Stimulated activated CD8-positive, alpha-beta memory T cell treated with anti-CD3 and anti-CD28 coated beads, Interleukin-12 subunit alpha, Interleukin-12 subunit beta, amount 100 ng/mL, for 24 hours (primary cell): ENCODE data around the gene USP47.

ENCODE experiments used
- DNase-seq: peaks from one replicate; pipeline ENCODE4 v3.0.0-alpha.2; 2020; ENCODE audit errors: extremely low read depth

Gene USP47

DNA sequence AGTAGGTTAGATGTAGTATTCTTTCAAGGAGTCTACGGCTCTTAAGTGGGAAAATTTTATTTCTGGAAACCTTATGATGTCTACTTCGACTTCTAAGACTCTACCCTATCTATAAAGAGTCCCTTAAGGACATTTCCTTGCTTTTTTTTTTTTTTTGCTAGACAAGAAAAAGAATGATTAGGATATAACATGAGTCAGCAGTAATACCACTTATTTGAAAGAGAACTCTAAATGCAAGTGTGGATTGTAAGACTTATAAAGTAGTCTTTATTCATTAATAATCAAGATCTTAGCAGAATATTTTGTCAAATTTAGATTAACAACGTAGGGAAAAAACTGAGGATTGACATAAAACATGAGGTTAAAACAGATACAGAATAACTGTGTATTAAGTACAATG lies 95.7 kb downstream of the USP47 start:
- no peak for DNase-seq

DNA sequence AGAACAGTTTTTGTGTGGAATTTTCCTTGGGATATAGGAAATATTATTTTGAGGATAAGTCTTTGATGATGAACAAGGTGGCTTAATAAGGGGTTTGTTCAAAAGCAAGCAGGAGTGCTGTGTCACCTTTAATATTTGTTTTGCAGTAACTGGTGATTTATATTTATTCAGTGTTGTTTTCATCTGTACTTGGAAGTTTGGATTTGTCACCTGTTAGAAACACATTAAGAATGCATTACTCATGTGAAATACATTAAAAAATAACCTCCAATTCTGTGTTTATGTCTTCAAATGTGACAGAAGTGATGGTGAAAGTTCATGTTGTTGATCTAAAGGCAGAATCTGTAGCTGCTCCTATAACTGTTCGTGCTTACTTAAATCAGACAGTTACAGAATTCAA lies 96.2 kb downstream of the USP47 start:
- DNase-seq = no peak

DNA sequence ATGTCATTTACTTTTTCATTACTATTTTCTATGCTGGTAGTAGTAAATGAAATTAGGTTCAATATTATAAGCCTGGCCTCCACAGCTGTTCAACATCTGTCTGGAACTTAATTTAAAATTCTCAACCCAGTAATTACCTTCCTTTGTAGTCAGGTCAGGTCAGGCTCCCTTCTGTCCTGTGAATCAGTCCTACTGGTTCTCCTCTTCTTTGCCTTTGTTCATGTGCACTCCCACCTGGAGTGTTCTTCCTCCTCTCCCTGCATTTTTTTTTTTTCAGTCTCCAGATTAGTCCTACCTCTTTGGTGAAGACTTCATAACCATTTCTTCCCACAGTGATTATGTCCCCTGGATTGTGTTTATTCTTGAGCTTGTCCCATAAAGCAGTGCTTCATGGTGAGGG lies 98.8 kb downstream of the USP47 start:
- no peak for DNase-seq

DNA sequence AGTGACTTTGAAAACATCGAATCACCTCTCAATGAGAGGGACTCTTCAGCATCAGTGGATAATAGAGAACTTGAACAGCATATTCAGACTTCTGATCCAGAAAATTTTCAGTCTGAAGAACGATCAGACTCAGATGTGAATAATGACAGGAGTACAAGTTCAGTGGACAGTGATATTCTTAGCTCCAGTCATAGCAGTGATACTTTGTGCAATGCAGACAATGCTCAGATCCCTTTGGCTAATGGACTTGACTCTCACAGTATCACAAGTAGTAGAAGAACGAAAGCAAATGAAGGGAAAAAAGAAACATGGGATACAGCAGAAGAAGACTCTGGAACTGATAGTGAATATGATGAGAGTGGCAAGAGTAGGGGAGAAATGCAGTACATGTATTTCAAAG lies 100.9 kb downstream of the USP47 start:
- DNase-seq = no peak

DNA sequence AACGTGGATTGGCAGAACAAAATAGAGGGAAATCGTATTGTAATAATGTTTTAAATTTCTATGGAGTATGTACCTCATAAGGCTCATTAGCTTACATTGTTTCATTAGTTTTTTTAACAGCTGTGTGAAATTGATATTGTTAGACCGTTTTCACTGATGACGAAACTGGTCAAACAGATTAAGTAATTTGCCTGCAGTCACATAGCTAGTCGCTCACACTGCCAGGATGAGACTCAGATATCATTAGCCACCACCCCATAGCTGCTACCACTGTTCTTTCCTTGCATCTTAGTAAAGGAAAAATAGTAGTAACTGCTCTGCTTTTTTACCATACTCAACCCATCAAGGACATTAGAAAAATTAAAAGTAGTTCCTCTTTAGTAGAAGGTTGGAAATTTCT lies 102.7 kb downstream of the USP47 start:
- DNase-seq = no peak

DNA sequence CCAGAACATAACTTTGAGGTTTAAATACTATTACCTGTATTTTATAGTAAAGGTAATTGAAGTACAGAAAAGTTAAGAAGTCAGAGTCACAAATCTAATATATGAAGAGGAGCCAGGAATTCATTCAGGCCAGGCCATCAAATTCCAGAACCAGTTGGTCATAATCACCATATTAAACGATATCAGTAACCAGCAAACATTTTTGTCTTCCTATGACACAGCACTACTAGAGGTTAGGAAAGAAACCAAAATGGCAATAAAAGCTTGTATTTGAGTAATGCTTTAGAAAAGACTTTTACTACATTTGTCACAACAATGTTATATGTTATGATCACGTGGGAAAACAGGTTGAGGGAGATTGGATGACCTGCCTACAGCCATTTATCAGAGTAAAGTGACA lies 104.4 kb downstream of the USP47 start:
- DNase-seq = no peak

DNA sequence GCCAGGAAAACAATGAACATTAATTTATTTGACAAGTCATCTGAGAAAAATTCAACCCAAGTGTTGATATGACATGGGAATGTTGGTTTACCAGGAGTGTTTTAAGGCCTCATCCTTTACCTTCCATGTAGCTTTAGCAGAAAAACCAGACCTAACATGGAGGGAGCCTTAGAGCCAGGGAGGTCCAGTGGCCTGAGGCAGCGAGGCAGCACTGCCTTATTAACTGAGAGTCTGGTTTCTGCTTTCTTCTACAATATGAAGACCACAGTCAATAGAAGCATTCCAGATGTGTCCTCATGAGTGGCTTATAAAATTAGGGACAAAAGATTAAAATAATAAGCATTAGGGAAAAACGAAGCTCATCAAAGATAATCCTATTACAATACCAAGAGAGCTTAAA lies 105.1 kb downstream of the USP47 start:
- DNase-seq = no peak

DNA sequence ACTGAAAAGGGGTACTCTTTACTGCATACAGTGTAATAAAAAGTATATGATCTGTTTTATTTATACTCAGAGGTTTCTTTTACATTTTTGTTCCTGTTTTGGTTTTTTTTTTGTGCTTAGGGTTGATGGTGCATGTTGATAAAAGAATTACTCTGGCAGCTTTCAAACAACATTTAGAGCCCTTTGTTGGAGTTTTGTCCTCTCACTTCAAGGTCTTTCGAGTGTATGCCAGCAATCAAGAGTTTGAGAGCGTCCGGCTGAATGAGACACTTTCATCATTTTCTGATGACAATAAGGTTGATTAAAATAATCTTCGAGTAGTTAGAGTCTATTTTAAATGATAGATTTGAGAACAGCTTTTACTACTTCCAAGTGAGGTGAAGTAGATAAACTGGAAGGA lies 106.1 kb downstream of the USP47 start:
- no peak for DNase-seq

DNA sequence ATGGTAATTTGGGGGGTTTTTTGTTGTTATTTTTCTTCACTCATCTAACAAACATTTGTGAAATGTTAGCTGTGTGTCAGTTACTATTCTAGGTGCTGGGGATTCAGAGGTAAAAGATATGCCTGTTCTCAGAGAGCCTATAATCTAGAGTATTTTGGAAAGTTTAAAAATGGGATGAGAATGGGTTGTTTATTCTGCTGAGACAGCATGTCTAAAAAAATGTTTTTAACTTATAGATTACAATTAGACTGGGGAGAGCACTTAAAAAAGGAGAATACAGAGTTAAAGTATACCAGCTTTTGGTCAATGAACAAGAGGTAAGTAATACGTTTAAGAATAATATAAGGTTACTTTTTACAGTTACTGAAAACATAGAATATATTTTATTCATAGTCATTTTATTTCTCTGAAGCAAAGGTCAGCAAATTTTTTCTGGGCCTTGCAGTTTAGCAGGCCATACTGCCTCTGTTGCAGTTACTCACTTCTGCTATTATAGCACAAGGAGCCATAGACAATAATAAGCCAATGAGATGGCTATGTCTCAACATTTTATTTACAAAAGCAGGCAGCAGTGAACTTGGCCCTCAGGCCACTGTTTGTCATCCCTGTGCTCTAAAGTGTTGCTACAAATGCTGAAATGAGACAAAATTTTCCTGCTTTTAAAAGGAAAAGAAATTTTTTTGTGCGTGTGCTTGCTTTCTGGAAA lies 106.6 kb downstream of the USP47 start:
- no peak for DNase-seq

DNA sequence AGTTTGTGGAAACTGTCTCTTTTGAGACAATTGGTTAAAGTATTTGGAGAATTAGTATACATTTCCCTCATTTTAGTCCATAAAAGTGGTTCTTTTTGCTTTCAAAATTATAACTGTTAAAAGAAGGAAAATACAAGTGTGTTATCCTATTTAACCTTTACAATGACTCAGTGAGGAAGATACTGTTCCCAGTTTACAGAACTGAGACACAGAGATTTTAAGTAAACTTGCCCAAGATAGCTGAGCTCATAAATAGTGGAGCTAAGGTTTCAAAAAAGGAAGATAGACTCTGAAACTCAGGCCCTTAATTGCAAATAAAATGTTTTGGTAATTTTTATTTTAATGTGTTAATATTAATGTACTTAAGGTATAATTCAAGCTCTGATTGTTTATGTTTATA lies 107.7 kb downstream of the USP47 start:
- DNase-seq = no peak

DNA sequence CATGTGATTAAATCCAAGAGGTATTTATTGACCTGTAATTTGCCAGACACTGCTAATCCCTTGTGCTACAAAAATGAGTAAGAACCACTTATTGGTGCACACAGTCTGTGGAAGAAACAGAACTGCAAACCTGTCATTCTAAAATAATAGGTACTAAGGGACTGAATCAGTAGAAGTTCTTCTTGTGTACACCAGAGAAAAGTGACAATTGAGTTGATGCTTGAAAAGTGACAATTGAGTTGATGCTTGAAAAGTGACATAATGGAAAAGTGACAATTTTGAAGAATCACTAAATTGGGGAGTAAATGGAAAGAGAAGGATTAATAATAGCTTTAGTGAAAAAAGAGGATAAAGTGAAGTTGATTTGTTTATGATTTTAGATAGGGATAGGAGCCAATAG lies 110.3 kb downstream of the USP47 start:
- no peak for DNase-seq

DNA sequence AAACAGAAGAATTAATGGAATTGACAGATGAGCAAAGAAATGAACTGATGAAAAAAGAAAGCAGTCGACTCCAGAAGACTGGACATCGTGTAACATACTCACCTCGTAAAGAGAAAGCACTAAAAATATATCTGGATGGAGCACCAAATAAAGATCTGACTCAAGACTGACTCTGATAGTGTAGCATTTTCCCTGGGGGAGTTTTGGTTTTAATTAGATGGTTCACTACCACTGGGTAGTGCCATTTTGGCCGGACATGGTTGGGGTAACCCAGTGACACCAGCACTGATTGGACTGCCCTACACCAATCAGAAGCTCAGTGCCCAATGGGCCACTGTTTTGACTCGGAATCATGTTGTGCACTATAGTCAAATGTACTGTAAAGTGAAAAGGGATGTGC lies 114.2 kb downstream of the USP47 start:
- DNase-seq = no peak

DNA sequence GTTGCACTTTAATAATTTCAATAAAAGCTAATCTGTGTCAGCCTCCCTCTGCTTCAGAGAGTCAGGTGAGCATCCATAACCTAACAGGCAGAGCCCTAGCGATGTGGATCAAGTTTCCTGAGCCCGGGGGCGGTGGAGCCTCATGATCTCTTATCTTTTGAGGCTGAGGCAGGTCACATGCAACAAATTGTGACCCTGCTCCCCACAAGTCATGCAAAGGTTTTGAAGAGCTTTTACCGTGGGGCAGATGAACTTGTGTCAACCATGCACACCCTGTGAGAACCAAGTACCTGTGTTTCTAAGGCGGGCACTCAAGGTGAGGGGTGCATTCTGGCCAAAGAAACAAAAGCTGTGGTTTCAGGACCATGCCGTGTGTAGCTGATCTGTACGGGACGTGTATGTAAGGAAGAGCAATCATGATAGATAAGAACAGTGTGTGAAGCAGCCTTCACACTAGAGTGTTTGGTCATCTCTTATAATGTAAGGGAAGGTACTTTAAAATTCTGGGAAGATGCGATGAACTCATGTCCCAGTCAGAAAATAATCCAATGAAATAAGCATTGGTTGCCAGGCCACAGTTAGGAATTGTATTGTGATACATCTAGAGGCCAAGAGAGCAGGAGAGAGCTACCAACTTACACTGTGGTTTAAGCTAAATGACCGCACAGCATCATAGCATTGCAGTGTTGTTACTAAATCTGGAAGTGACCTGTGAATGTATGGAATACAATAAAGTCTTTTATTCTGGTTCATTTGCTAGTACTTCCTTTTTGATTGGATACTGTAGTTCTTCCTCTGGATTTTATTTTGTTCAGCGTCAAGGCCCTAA lies 116.8 kb downstream of the USP47 start:
- DNase-seq = no peak

DNA sequence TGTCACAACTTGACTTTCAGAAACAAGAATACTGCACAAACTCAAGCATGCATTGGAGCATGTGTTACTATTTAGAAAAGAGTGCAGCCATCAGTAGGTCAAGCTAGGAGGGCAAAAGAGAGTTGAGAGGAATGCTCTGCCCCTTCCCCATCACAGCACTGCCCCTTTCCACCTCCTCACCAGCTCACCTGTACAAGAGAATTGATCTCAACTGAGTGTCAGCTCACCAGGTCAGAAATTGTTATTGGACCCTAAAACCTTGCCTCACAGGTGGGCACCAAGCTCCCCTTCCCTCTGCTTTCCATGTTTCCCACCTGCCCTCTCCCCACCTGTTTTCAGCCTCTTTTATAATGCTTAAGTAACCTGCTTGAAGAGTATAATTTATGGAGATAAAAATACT lies 117.8 kb downstream of the USP47 start:
- DNase-seq = no peak

DNA sequence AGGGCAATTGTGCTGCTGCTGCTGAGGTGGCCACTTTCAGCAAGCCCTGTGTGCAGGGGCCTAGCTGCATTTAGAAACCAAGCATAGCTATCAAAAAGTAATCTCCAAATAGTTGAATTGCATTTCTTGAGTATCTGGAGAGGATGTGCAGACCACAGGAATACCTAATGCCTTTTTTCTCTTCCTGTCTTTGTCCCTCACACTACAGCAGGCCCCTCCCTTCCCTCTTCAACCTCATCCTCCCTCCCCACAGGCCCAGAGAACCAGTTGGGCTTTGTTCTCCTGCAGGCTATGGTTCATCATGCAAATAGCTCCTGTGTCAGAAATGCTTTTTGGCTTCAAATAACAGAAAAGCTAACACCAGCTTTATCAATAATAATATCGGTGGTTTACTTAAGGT lies 118.9 kb downstream of the USP47 start:
- no peak for DNase-seq

DNA sequence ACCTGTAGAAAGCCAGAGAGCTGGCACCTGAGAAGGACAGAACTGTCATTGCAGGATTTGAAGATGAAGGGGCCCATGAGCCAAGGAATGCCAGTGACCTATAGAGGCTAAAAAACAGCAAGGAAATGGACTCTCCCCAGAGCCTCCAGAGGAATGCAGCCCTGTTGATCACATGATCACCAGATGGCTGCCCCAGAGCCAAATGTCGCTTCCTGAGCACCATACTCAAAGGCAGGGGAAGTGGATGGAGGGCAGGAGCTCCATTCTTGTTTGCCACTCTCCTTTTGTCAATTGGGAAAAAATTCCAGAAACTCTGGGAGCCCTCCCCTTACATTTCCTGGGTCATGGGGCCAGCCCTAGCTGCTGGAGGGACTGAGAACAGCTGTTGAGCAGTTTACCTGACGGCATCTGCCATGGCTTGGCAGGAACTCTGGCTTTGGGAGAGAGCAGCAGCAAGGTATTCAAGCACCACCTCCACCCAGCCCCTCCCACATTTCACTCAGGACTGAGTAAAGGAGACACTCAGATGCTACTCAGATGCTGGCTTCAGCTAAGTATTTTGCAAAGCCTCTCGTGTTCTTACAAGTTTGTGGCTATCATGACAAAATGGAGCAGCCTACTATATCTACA lies 119.7 kb downstream of the USP47 start:
- no peak for DNase-seq

DNA sequence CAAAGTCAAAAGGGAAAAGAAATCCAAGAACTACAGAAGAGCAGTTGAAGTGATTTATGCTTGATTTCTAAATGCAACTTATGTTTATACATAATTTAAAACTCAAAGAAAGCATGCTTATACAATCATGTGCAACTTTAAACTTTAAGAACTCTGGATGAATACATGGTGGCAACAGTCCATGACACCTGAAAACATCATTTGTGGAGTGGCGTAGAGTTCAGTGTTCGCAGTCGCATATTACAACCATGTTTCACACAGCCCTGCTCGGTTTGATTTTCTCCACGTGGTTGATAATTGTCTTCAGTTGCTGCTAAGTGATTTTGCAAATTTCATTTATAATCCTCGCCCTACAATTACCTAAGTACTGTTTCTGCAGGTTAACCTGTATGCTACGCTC lies 121.3 kb downstream of the USP47 start:
- DNase-seq = no peak

DNA sequence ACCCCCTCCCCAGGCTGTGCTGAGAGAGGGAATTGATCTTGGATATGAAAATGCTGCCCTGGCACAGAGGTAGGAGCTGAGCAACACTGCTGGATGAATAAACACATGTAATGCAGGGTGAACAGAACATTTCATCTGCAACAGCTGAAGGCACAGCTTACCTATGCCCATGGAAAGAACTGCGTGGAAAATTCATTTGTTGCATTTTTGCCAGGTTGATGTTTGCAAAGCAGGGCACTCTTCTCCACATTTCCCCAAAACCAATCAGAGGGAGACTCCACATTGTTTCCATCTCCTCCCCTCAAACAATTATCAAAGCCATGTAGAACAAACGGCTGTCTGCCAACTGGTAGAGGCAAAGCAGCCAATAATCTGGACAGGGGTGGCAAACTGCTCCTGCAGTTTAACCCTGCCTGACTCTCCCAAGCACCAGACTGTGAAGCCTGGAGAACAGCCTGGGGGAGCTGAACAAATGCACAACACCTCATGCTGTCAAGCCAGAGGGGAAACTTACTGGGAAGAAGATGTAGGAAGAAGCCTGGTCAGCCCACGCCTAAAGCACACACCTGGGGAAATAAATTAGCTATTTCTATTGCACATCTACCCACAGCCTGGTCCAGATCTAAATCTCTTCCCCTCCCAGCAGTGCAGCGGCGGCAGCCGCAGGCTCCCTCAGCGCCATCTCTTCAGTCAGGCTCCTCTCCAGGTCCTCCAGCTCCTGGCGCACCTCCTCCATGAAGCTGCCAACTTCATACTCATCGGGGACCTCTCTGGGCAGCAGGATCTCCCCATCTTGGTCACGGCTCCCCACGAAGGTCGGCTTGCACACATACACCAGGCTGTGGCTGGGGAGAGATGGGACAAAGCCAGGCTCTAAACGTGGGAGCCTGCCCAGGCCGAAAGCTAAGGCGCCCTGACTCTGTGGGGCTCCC lies 122.3 kb downstream of the USP47 start:
- no peak for DNase-seq

DNA sequence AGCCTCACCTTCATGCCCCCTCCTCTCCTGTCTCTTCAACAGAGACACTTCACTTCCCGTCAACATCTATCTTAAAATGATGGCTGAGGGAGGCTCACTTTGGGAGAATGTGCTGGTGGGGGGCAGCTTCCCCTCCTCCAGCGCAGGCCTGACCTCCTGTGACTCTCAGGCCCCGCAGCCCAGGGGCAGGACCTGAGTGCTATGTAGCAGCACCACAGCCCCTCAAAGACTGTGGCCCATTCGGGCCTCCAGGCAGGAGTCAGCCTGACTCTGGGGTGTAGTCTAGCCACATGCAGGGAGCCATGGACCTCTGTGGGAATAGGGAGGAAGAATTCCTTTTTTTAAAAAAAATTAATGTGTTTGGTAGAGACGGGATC lies 123.0 kb downstream of the USP47 start:
- DNase-seq = no peak

DNA sequence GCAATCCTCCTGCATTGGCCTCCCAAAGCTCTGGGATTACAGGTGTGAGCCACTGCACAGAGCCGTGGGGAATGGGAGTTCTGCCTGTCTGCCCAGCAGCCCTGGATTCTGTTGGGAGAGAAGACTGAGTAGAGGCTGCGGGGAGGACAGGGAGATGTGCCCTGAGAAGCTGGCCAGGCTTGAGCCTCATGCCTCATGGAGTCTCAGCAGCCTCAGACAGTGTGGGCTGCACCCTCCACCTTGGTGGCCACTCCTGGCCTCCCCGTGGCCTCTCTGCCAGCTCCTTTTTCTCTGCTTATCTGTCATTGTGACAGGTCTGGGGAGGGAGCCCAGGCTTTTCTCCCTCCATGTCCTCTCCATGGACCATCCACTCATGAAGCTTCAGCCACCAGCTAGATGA lies 123.4 kb downstream of the USP47 start:
- no peak for DNase-seq

DNA sequence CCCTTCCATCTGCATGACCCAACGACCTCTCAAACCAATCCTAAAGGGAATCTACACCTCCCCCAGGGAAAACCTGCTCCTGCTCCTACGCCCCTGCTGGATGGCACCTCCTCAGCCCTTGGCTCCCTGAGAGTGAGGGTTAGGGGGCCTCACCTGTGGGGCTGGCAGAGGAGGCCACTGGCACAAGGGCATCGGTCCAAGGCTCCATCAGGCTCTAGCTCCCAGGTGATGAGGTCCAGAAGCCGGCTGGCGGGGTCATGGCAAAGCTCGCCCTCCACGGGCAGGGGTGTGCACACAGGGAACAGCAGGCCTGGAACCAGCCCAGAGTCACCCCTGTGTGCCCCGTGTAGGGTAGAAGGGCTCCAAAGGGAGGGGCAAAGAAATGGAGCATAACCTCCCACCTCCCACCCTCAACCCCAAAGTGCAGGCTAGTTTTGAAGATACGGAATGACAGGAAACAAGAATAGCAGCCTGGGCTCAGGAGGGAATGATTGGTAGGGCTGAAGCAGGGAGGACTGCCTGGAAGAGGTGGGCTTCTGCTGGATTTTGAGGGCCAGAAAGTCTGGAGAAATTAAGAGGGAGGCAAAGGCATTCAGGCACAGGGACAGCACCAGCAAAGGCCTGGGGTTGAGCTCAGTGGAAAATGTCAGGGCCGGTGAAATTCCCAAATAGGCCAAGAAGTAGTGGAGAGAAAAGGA lies 124.0 kb downstream of the USP47 start:
- no peak for DNase-seq
